Fibroblast of skin of left quadriceps (primary cell): ENCODE measurements around the gene HABP4.

Experiments
- DNase-seq, 2 experiments: peaks; one replicate each; pipeline ENCODE4 v3.0.0-alpha.2; 2013; ENCODE audit warnings: low read depth in 2 of 2

HABP4 gene

DNA sequence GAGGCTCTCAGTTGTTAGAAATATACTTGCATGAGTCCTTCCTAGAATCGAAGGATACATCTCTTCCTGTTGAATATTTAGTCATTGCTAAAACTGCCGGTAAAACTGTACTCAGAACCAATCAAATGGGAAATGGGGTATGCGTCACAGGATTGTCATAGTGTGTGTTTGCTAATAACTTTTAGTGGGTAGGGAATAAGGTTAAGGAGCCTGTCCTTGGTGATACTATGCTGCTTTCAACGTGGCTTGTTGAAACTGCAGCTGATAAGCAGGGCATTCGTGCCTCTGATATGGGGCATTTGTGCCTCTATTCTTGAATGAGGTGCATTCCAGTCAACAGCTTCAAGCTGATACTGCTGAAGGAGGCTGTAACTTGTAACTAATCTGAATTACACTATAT is 26.6 kb downstream of the HABP4 start:
- no peak for DNase-seq

- peak in 1 of 2 experiments; percentile 44 for DNase-seq
Measured at GRCh38 chr9:96478829-96479371, 28.9 kb downstream of the HABP4 start.

GRCh38 chr9:96480736-96481135 is 30.8 kb downstream of the HABP4 start:
- no peak for DNase-seq

- DNase-seq = no peak
Measured at GRCh38 chr9:96482476-96482875, 32.5 kb downstream of the HABP4 start.

- DNase-seq = no peak
Measured at GRCh38 chr9:96483197-96483596, 33.2 kb downstream of the HABP4 start.

DNA sequence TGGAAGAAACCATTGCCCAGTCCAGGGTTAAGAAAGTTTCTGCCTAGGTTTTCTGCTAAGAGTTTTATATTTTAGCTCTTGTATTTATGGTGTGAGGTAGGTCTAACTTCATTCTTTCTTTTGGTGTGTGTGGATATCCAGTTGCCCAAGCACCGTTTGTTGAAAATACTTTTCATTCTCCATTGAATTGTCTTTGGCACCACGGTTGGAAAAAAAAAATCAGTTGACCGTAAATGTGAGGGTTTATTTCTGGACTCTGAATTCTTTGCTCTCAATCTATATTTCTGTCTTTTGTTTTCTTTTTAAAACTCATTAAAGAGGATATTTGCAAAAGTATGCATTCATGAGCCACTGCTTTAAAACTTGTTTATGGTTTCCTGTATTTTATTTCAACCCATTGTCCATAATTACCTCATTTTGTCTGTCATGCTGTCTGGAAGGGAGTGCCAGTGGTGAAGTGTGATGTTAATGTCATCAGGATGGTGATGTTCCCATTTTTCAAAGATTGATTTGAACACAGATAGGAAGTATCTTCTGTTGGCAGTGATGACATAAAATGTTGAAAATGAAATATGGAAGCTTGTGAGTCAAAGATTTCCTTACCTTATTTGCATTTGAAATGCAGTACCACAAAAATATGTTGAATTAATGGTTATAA is 33.9 kb downstream of the HABP4 start:
- DNase-seq = no peak

DNA sequence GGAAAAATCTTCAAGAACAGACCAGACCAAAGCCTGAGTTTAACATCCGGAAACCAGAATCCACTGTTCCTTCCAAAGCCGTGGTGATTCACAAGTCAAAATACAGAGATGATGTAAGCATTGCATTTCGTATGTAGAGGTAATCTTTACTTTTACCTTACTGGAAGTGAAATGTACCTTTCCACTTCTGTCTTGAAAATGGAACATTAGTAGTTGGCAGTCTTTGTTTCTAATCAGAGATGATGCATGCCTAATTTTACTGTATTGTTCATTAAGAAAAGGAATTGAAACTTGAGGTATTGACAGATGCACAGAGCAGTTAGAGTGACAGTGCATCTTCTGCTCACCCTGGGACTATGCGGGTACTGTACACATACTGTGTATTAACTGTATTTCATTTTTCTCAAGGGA is 34.6 kb downstream of the HABP4 start:
- DNase-seq = no peak

DNA sequence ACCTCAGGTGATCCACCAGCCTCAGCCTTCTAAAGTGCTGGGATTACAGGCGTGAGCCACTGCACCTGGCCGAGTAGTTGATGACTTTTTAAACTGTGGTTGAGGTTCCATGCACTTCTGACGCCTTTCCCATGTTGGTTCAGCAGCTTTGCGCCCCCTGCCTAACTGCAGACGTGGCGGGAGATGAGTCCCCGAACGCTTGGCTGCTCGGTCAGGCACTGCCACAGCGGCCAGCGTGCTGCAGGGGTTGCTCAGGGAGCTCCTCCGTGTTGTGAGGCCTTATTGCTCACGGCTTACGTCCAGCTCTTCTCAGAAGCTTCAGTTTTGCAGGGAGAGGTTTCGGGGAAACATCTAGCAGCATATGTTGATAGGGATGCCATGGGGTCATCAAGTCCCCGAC is 35.3 kb downstream of the HABP4 start:
- no peak for DNase-seq

GRCh38 chr9:96486386-96487028 is 36.5 kb downstream of the HABP4 start:
- DNase-seq = peak; percentile 79 to 80

DNA sequence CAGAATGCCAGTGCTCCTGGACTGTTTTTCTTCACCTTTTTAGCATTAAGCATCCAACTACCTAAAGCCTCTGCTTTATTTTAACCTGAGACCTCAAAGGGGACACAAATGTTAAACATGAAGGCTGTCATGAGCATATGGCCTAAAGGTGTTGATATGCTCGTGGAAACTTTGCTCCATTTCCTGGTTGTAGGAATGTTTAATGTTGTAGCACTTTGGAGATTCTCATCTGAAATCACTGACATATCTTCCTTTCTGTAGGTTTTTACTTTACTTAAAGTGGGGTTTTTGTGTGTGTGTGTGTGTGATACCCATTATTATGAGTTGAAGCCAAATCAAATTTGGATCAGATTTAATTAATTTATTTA is 37.0 kb downstream of the HABP4 start:
- no peak for DNase-seq

- DNase-seq = no peak
Measured at GRCh38 chr9:96487949-96488348, 38.0 kb downstream of the HABP4 start.

DNA sequence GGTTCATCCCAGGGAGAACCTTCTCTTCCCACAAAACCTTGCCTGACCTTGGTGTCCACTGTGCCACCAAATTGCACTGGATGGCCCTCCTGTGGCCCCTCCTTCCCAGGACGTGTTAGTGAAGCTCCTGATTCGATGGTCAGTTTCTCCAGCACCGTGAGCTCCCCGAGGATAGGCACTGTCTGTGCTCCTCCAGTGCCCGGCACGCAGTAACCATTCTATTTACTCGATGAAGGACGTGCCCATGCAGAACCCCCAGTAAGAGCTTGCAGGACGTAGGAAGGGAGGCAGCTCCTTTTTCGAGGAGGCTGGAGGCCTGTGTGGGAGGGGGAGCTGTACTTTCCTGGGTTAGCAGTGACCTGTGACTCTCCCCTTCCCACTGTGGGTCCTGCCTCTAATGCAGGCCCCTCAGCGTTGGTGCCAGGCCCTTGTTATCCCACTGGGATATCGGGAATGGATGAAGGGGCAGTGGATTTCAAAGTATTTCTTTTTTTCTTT is 39.6 kb downstream of the HABP4 start:
- no peak for DNase-seq

DNA sequence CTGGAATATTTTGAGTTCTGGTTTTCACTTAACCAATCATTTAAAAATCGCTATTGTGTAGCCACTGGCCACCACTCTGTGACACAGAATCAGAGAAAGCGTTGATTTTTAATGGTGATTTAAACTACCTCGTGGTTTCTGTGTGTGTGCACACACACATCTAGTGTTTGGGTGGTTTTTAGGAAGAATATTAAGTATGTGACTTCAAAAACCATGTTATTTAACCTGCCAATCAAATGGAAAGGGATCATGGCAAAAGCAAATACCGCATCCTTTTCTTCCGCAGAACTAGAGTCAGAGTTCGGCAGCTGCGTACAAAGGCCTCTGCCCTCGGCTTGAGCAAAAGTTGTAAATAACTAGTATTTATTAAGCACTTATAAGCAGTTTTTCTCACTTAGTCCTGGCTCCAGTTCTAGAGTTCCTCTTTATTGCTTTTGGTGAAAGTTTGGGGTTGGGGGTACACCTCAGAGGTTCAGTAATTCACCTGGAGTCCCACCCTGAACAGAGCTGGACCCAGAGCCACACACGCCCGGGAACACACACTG is 40.6 kb downstream of the HABP4 start:
- DNase-seq = no peak

DNA sequence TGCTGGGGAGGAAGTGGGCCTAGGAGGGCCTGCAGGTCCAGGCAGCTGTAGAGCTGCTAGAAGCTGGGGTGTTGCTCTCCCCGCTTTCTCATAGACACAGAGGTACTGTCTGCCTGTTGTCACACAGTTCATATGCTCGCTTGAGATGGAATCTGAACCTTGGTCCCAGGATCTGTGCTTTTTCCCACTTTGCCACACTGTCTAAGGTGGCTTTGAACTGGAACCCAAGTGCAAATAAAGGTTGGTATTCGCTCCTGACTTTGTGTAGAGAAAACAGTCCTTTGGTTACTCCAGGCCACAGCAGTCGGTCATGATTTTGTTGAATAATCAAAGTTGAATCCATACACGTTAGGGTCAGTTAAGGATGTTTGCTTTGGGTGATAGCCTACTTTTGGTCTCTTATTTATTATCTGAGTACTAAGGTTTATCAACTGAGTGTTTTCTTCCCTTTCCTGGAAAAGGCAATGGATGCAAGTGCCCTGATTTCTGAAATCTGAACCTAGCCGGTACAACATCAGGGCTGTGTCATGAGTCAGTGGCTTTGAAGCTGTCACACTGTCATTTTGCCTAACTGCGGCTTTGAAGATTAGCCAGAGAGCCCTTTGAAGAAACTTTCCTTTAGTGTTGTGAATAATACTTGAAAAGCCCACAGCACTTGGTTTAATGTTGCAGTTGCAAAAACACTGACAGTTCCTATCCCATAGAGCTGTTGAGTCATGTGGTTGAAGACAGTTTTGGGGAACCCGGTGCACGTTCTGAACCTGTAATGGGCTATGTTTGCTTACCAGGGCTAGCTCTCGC is 41.3 kb downstream of the HABP4 start:
- DNase-seq = no peak

DNA sequence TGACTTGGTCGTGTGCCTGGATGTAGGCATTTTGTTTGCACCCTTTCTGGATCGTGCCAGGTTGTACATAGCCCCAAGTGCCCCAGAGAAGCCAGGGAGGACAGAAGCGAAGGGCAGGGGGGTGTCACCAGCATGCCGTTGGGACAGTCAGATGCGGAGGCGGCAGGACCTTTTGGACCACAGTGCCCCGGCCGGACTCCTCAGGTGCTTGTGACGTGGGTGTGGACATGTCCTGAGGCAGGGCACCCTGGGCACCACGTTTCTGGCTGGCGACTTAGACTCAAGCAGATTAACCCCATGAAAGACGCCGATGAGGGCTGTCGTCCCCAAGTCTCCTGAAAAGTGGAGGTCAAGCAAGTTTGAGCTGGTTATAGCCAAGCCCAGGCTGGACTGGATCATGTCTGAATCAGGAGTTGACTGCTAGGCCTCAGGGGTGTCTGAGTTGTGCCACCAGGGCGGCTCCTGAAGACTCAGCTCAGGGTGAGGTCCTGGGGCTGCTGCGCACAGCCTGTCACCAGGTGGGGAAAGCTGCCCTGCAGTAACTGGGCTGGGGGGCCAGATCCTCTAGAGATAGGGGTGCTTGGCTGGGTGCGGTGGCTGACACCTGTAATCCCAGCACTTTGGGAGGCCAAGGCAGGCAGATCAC is 42.0 kb downstream of the HABP4 start:
- DNase-seq = no peak

DNA sequence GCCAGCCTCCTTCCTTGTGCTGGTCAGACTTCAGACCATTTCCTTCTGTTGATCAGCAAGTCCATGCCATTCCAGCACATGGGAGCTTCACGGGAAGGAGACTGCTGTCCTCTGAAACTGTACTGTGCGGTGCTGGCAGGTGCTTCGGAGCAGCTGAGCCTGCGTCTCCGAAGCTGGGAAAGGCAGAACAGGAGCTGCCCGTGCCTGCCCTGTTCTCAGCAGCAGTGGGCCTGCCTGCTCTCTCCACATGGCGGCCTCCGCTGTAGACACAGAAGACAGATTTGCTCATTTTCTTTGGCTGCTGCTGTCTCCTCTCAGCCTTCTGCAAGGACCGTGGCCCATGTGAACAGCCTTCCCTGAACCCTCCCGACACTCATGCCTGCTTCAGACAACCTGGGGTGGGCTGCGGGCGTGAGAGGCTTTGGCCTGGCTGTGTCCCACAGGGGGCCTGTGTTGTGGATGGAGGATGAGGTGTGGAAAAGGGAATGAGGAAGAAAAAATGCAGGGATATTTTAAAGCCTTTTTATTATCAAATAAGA is 43.1 kb downstream of the HABP4 start:
- no peak for DNase-seq

GRCh38 chr9:96493757-96494156 is 43.8 kb downstream of the HABP4 start:
- DNase-seq = no peak

- DNase-seq = no peak
Measured at GRCh38 chr9:96494215-96494800, 44.3 kb downstream of the HABP4 start.

- peak; percentile 61 to 63 for DNase-seq
Measured at GRCh38 chr9:96495341-96495740, 45.4 kb downstream of the HABP4 start.

DNA sequence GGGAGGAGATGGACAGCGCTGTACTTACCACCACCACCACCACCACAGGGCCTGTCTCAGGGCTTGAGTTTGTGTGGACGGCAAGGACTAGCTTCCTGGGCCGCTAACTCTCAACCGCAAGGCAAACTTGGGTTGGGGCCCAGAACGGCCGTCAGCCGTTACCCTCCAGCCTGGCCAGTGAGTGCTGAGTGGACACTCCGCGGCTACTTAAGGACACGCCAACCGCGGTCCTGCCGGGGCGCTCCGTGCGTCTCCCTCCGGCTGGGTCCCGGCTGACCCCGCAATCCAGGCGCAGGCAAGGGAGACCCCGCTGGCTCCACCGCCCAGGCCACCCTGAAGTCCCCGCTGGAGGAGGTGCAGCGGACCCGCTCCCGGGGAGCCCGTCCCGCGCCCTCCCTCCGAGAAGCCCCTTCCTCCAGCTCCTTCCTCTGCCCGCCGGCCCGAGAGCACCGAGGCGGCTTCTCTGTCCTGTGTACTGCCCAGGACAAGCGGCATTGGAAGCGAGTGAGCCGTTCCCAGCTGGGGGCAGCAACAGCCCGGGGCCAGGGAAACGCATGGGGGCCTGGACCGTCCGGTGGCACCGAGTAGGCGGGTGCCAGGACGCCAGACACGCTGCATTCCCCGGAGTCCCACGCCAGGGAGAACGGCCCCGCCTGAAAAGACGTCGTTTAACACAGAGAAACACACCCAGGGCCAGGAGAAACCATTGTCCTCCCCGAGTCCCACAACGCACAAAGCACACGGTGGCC is 46.6 kb downstream of the HABP4 start:
- no peak for DNase-seq

DNA sequence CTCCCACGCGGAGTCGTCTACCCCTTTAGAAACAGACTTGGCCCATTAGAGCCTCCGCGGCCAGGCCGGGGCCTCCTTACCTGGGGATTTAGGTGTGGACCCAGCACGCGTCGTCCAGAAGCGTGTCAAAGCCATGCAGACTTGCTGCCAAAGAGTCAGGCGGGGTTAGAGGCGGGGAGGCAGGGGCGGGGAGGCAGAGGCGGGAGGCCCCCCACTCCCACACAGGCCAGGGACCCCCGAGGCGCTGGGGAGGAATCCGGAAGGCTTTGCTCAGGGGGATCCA is 47.1 kb downstream of the HABP4 start:
- DNase-seq = no peak
